OCI-M1 (cell line): ENCODE measurements around the gene ACOT11.

Experiments
- DNase-seq: peaks from one replicate; lab custom pipeline; 2025; lab: John Stamatoyannopoulos, UW

ACOT11 gene

GRCh38 chr1:54585181-54586066 is 37.4 kb downstream of the ACOT11 start:
- DNase-seq, result no peak

DNA sequence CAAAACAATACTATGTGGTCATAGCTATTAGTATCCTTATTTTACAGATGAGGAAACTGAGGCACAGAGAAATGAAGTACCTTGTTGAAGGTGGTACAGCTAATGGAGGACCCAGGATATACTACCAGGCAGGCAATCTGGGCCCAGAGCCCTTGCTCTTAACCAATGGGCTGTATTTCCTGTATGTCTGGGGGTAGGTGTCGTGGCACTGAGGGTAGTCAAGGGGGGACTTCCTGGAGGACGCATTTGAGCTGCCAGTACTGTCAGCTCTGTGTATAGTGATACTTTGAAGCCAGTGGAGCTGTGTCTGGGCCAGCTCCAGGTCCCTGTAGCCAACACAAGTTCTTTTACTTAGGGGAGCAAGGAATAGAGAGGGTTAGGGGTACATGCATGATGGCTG is 40.3 kb downstream of the ACOT11 start:
- no peak for DNase-seq

GRCh38 chr1:54591127-54591756 is 43.2 kb downstream of the ACOT11 start:
- DNase-seq, result no peak

DNA sequence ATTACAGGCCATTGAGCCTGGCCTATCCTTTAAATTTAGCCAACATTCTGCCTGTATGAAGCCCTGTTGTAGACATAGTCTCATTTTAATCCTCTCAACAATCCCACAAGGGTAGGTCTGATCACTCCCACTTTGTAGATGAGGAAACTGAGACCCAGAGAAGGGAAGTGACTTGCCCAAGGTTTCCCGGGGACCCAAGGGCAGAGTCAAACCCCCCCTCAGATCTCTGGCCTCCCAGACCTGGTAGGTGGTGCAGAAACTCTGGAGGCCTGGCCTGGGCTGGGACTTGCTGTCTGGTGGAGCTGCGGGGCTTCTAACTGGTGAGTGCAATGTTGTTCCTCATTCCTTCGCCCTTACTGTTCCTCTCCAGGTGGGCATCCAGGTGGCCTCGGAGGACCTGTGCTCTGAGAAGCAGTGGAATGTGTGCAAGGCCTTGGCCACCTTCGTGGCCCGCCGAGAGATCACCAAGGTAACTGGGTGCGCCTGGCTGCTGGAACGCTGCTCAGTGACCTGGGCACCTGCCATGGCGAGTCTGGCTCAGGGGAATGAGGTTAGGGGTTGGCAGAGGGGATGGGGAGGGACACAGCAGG is 45.6 kb downstream of the ACOT11 start:
- no peak for DNase-seq

DNA sequence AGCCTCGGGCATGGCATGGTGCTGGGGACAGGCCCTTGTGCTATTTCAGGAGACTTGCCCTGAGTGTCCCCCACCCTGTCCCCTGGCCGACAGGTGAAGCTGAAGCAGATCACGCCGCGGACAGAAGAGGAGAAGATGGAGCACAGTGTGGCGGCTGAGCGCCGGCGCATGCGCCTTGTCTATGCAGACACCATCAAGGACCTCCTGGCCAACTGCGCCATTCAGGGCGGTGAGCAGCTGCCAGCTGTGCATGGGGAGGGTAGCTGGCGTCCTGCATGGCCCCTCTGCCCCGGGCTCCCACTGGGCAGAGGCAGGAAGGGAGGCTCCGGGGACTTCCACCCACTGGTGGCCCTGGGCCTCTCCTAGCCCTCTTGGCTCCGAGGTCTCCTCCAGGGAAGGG is 46.4 kb downstream of the ACOT11 start:
- no peak for DNase-seq

GRCh38 chr1:54595956-54596498 is 48.0 kb downstream of the ACOT11 start:
- no peak for DNase-seq

DNA sequence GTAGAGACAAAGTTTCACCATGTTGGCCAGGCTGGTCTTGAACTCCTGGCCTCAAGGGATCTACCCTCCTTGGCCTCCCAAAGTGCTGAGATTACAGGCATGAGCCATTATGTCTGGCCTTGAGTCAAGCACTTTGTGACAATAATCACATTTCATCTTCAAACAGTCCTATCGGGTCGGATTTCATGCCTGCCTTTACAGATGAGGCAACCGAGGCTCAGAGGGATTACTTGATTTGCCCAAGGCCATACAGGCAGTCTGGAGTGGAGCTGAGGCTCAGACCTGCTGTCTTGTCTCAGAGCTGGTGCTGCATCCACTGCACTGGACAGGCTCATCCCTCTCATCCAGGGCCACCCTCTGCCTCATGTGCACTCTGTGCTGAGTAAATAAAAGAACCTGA is 48.7 kb downstream of the ACOT11 start:
- DNase-seq, result no peak

- DNase-seq, result no peak
Measured at GRCh38 chr1:54597455-54598030, 49.5 kb downstream of the ACOT11 start.

- DNase-seq, result no peak
Measured at GRCh38 chr1:54599211-54599823, 51.3 kb downstream of the ACOT11 start.

- no peak for DNase-seq
Measured at GRCh38 chr1:54600947-54601721, 53.1 kb downstream of the ACOT11 start.

GRCh38 chr1:54601730-54602129 is 53.7 kb downstream of the ACOT11 start:
- no peak for DNase-seq

DNA sequence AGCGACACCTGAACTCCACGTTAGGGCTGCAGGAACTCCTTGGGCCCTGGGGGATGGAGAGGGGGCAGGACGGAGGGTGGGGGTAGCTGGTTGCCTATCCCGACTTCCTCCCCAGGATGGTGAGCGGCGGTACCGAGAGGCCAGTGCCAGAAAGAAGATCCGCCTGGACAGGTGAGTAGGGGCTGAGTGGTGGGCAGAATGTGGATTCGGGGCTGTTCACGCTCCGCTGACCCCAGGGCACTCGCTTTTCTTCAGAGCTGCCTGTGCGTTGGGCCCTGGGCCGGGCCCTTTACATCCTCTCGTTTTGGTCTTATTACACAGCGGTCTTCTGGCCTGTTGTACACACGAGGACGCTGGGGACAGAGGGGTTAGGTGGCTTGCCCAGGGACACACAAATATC is 54.5 kb downstream of the ACOT11 start:
- DNase-seq, result no peak

DNA sequence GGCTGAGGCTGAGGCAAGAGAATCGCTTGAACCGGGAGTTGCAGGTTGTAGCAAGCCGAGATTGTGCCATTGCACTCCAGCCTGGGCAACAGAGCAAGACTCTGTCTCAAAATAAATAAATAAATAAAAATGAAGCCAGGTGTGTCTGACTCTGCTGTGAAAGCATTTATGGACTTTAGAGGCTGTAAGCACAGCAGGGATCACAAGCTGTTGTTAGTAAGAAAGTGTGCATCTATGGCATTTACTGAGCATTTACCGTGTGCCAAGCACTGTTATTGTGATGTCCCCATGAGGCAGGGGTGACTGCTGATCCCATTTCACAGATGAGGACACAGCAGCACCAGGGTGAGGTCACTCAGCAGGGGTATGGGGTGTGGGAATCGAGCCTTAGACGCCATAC is 55.2 kb downstream of the ACOT11 start:
- no peak for DNase-seq

DNA sequence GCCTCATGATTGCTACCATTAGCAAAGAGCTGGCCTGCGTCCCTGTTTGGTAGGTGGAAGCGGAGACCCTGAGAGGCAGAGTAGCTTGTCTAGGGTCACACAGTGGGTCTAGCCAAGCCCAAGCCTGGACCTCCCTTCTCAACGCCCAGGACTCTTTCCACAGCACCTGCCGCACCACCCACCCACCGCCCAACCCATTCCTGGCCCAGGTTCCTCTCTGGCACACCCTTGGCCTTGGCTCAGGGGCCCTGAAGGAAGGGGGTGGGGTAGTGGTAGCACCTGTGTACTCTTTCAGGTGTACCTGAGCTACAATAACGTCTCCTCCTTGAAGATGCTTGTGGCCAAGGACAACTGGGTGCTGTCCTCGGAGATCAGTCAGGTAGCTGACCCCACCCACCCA is 56.0 kb downstream of the ACOT11 start:
- no peak for DNase-seq

GRCh38 chr1:54604572-54605370 is 56.7 kb downstream of the ACOT11 start:
- DNase-seq, result no peak

GRCh38 chr1:54606096-54606989 is 58.3 kb downstream of the ACOT11 start:
- no peak for DNase-seq

GRCh38 chr1:54606990-54607325 is 58.9 kb downstream of the ACOT11 start:
- DNase-seq, result no peak

DNA sequence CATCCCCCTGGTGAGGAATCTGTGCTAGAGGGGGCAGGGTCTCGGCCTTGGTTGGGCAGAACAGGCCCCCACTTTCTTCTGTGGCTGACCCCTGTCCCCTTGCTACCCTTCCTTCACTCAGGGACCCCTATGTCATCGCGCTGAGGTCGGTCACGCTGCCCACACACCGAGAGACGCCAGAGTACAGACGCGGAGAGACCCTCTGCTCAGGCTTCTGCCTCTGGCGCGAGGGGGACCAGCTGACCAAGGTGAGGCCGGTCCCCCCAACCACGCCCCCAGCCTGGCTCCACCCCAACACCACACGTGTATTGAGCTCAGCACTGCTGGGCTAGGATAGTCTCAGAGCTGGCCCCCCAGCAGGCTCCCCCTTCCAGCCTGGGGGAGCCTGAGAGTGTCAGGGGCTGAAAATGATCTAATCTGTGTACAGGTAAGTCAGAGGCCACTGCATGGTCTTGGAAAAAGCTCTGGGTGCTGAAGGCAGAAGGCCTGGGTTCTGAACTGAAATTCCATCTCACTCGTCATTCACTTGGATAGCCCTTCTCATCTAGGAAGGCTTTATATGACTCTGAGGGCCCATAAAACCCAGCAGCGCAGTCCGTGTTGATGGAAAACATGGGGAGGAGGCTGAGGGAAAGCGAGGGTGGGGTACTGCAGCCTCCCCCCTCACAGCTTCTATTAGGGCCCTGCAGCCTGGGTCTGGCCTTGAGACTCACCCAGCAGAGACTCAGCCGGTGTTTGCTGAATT is 60.0 kb downstream of the ACOT11 start:
- DNase-seq, result no peak
